NCI-H2196 treated with DMSO at 0.1 percent for 48 hours (cell line): ENCODE data around the gene POLG.

Experiments
- DNase-seq: peaks from one replicate; lab custom pipeline; 2025; ENCODE audit not compliant: unreplicated experiment; lab: John Stamatoyannopoulos, UW

Gene POLG

DNA sequence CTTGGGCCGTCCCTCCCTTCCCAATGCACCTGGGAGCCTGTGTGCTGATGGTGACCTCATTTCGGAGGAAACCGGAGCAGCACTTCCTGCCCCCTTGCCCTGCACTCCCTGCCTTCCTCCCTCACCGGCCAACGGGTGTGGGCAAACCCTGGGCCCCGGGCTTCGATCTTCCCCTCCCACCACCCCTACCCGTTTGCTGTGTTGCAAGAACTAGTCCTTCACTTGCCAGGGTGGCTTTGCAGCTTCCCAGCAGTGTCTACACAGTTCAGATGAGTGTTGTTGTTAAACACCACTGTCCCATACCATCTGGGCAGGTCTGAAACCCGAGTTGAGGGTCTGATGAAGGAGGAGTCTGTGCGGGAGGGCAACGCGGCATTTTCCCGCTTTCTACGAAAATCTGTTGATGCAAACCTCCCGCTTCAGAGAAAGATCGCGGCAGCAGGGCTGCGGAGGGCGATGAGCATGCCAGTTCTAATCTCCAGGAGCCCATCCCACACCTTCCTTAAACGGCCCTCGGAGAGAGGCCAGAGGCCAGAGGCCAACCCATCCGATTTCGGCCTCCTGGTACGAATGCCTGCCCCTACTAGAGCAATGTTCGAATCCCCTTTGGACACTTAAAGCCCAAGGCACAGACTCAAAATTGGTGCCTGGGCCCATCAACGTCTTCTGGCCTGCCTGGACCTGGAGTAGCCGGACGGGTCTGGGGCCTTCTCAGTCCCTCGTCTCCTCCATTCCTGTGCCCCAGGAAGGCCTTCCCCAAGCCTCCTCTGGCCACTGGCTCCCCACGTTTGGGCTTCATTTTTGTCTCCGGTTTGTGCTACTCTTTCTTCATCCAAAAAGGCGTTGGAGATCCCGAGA is 35.7 kb upstream of the POLG start:
- no peak for DNase-seq

DNA sequence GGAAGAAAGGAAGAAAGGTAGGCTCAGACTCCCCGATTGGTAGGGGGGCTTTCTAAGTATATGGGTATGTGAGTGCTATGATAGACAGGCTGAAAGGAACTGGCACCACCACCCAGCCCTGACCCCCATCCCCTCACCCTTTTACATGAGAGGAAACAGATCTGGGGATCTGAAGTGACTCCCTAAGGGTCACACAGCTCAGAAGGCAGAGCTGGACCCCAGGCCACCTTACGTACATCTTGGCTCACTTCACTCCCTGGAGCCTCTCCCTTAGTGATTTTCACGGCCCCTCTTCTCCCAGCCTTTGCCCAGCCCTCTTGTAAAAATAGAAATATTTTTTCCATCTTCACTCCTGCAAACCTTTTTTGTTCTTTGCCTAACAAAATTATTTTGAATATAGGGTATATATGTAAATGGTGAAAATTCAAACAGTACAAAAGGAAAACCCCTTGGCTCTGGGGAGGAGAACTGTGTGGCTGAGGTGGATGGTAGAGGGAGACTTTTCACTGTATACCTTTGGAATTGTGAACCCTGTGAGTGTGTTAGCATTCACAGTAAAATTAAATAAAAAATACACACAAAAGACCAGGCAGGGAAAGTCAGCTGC is 34.8 kb upstream of the POLG start:
- no peak for DNase-seq

DNA sequence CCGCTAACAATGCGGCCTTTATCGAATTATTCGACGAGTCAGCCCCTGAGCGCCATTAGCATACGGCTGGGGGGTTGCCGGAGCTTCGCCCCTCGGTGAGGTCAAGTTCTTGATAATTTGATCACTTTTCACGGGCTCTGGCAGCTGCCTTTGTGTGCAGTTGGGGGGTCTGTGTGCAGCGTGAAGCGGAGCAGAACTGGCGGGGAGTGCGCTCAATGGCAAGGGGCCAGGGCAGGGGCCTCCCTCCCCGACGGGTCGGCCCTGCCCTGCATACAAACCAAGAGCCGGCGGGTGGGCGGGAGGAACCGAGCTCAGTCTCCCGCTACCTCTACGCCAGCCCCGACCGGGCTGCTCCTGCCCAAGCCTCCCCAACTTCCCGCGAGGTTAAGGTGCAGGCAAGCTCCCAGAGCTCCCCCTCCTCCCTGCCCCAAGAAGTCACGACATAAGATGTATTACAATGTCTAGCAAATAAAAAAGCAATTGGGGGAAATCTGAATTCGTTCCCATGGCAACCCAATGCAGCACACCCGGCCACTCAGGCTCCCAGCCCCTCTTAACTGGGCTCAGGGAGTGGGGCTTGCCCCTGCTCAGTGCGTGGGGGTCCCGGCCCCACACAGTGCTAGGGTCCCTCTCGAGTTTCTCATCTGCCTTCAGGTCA is 34.1 kb upstream of the POLG start:
- DNase-seq, result no peak

DNA sequence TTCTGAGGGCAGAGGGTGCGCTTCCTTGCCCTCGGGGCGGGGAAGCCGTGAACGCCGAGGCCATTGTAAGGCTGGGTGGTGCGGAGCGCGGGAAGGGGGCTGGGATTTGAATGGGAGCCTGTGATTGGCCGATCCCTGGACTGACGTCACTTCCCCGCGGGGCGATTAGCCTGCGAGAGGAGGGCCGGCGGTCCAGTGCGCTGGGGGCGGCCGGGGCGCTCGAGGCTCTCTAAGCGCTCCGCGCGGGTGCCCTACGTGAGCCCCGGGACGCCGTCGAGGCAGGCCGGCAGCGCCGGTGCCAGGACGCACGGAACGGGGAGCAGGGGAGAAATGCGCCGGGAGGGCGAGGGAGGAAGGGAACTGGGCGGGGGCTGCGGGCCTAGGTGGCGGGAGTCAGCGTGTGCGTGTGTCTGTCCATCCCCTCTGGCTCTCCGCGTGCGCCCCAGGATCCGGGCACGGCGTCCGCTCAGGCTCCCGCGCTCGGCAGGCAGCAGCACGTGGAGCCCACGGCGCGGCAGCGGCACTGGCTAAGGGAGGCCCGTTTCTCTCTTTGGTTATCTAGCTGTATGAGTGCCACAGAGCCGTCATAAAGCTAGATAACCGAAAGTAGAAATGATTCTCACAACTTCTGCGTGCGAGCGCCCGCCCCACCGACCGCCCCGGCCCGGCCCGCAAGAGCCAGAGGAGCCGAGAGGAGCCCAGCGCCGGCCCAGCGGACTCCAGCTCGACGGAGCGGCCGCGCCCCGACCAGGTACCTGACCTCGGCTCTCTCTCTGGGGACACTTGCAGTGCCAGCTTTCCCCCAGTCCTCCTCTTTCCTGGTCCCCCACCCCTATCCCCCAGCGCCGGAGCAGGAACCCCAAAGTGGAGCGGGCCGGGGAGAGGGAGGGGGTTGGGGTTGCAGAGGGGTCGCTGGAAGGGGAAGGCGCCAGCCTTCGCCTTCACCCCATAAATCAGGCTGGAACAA is 33.1 kb upstream of the POLG start:
- peak; percentile 52 for DNase-seq

DNA sequence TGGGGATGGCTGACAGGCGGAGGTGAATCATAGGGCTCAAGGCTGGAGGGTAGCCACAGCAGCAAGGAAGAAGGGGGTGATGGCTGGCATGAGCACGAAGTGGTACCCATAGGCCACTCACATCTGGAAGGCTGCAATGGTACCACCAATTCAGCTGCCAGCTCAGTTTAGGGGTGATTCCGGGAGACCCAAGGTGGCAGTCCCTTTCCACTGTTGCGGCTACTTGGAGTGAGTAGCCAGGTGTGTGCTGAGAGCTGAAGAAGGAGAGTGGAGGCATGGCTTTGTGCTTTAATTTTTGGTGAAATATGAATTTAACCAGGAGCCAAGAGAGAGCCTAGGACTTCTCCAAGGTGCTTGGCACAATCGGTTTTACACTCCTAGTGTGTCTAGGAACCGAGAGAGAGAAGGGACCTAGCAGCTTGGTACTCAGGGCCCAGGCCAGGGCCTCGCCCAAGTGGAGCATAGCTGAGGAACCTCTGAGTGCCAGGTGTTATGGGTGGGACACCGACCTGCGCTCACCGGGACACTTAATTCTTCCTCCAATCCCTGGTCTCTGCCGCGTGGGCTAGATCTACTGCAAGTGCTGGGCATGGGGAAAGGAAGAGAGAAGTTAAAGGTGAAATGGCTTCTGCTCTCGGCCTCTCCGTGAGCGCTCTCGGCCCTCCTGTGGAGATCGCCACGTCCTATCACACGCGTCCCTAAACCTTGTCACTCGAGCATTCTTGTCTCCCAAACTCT is 32.2 kb upstream of the POLG start:
- no peak for DNase-seq

DNA sequence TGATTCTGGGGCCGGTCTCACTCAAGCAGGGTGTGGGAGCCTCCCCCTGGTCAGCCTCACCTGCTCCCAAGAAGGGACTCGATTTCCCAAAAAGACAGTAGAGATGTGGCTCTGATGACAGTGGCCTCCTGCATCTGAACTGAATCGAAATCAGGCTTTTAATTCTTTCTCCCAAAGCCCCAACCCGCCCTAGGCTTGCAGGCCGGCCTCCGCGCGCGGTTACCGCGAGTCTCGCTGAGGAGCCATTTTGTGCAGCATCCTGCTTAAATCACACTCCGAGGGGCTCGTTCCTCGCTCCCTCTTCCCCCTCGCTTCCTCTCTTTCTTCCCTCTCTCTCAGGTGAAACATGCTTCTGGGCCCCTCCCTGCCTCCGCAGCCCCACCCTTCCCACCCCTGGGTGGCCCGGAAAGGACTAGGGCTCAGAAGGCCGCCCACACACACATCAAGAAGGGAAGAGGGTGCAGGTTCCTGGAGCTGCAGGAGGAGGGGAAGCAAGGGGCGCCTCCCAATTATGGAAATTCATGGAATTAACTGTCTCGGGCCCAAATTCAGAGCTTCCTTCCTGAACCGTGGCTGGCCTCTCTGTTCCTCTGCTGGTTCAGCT is 30.9 kb upstream of the POLG start:
- DNase-seq, result no peak

DNA sequence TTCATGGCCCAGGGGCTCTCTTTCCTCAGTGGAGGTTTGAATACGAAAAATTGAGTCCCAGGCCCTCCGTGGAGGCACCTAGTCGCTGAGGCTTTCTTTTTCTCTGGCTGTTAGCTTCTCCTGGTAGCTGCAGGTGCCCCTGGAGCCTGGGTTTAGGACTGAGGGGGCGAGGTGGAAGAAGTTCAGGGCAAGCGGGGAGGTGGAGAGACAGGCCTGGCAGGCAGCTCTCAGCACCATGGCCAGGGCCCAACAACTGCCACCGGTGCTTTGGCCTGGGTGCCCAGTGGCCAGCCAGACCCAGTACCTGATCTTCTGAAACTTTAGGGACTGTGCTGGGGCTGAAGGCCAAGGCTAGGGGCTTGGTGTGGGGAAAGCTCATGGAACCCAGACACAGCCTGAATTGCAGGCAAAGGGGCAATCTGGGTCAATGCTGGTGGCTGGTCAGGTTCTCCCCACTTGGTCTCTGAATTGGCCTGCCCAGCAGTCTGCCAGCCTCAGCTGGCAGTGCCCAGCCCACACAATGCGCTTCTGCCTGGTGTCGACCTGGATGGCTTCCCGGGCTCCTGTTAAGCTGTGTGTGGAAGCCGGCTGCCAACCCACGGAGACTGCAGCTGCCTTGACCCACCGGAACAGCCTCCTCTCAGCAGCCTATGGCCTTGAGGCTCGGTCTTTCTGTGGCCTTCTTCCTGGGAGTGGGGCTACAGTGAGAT is 30.3 kb upstream of the POLG start:
- no peak for DNase-seq

DNA sequence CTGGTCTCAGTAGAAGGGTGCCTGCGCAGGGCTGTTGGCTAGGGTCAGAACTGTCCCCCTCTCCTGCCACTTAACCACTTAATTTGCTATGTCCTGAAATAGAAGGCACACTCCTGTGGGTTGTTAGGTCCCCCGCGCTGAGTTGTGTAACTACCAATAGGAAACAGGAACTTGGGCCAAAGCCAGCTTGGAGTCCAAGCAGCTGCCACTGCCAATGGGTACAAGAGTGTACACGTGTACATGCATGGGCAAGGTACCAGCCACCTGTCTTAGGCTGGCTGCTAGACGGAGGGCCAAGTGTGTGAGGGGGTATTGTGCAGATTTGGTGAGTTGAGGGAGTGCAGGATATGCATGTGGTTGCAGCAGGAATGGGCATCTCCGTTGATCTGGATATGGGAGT is 29.7 kb upstream of the POLG start:
- DNase-seq, result peak; percentile 66

DNA sequence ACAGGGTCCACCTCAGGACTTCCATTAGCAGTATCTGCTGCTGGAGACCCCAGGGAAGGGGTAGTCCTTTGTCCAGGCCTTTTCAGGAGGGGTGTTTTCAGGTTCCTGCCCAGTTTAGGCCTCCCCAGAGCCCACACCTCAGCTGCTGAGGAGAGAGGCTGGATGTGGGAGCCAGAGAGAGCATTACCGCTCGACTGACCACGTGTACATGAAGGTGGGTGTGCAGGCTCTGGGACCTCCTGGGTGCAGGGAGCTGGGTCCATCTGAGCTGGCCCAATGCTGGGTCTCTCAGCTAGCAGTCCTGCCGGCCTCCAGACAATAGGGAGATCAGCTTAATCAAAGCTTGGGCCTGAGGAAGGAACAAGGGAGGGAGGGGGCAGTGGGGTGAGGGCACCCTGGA is 29.1 kb upstream of the POLG start:
- no peak for DNase-seq

DNA sequence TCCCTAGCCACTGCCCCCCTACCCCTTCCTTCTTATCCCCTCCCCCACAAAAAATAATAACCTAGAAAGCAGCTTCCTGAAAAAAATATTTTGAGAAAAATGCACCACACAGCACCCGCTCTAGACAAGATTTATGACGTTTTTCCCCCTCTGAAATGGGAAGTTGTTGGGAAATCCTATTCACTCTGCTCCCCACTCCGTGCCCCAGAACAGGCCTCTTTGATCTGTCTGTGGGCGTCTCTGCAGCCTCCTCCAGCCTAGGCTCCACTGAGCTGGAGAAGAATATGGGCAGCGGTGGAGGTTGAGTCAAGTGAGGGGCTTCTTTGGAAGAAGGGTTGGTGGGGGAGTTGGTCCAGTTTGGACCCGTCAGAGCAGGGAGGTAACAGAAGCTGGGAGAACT is 28.5 kb upstream of the POLG start:
- DNase-seq, result no peak

DNA sequence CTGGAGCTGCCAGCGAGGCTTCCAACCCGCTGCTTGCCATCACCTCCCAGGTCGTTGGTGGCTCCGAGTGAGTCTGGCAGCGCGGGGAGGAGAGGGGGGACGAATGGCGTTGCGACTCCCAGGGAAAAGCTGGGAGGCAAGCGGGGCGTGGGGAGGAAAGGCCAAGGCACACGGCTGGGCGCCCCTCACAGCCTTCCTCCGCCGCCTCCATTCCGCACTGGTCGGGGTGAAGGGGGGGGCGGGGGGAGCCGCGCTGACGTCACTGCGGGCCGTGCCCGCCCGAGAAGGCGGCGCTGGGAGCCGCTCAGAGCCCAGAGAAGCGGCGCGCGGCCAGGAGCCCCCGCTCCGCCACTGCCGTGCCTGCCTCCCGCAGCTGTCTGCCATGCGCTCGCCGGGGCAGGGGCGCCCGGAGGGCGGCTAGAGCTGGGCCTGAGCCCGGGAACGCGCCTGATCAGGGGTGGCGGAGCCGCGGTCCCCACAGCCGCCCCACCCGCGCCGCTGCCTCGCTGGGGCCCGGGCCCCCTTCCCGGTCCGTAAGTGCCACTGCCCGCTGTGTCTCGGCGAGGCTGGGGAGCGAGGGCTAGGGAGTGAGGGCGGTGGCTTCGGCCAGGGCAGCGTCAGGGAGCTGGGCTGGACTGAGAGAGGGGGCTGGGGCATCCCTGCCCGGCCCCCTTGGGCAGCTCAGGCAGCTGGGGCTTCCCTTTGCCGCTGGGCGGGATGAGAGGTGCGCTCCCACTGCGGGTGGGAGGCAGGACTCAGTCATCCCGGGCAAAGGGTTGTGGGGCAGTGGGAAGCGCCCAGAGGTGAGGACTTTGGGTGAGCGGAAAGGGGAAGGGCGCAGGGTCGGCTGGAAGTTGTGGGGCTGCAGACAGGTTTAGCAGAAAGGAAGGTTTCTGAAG is 27.8 kb upstream of the POLG start:
- DNase-seq, result peak; percentile 25

DNA sequence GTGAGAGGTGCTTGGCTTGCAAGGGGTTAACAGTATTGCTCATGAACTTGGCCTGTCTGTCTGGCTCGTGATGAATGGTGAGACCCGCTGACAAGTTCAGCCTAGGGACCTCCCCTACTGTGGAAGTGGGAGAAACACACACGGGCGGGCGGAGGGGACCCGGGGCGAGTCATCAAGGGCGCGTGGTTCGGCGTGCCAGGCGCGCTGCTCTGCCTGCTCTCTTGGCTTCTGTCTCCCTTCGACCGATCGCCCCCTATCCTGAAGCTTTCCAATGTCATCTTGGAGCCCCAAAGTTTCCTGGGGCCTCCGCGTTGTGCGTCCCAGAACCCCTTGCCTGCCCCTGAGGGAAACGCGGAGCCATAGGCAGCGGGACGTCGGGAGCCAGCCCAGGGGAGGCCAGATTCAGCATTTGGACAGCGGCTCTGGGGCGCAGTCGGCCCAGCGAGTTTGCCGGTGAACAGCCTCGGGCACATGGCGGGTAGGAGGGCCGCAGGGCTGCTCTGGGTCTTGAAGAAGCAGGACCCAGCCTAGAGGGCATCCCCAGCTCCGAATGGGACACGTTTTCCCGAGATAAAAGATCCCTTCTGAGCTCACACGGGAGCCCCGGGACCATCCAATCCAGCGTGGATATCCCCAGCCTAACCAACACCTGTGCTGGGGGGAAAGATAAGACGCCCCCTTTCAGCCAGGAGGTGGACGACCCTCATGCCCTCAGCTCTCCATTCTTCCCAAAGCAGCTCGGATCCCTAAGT is 27.0 kb upstream of the POLG start:
- DNase-seq, result no peak

DNA sequence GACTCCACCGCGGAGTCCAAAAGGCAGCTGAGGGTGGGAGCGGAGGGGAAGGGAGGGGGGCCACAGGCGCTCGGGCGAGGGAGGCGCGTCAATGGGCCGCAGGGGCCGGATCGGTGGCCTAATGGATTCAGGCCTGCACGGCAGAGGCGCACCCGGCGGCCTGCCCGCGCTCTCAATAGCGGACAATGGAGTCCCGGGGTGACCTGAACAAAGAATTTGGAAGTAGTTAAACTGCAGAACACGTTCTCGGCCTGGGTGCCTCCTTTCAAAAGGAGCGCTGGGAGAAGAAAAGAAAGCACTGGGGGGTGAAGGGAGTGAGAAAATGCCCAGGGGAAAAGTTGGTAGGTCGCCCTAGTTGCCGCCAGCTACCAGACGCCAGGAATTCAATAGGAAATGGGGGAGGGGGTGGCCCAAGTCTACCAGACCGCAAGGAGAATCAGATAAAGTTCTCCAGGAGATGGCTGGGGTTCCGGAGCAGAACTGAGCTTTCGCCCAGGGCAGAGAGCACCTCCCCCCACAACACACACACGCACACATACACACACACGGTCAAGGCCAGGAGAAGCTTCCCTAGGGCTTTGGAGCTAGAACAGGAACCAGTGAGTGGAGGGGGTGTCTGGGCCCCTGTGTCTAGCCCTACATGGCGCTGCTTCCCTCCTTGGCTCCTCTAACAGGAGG is 25.8 kb upstream of the POLG start:
- no peak for DNase-seq

DNA sequence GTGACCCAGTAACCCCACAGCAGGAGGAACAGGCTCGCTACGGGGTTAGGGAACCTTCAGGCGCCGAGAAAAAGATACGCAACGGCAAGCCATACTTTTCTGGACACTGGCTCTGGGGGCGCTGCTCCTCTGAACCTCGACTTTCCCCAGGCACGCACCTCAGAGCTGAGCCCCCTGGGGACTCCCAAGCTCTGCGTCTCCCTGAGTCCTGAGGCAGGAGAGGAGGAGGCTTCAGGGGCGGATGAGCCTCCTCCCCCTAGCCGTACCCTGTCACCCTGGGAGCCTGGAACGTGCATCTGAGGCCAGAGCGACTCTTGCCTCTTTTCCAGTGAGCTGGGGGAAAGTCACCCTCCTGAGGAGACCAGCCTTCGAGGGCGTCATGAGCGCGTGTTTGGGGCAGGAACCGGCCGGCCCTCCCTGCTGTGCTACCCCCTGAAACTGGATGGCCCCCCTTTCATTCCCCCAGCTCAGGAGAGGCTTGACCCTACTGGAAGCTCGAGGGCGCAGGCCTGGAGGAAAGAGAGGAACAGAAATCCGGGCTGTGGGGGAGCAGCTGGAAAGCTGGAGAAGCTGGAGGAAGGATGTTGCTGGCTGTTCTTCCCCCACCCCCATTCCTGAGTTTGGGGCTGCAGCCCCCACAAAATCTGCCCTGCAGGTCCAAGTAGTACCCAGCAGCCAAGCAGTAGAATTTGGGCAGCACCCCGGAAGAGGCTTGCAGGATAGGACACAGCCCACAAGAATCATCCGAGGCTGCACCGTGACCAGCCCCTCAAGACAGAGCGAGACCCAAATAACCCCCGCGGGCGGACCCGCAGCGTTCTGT is 25.1 kb upstream of the POLG start:
- DNase-seq, result no peak

DNA sequence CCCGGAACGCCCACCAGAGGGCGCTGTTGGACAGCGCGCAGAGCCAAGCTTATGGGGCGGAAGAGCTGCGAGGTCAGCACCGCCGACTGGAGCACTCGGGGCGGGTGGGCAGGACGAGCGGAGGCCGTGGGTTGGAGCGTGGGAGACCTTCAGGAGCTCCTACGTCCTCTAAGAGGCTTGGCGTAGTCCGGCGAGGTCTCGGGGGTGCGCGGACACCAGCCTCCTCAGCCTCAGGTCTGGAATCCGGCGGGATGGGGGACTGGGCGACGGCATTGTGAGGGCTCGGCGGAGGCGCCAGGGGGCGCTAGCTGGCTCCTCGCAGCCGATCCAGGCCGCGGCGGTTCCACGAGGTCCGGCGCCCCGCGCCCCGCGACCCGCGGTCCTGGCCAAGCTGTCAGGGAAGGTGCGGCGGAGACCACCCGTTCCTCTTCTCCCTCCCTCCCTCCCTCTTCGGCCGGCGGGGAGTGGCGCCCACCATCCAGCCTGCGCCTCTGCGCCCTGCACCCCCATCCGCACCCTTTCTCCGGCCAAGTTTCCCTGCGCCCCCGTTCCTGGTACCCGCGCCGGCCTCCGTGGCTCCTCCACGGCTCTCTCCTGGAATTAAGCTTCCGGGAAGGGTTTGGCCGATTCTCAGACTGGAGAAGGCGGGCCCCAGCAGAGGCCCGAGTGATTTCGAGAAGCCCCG is 24.3 kb upstream of the POLG start:
- DNase-seq, result peak; percentile 54

DNA sequence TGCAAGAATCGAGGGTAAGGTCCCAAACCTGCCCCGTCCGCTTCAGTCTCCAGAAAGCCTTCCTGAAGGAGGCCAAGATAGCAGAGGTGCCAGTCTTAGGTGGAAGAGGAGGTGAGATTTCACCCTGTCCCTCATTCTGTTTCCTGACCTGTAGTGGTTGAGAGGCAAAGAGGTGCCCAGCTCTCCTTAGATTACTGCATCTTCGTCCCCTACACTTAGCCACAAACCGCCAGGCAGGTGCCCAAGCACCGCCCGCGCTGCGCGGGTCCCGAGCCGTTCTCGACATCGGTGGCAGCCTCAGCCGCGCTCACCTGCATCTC is 23.8 kb upstream of the POLG start:
- DNase-seq, result no peak
